Fibroblast of mammary gland (primary cell): ENCODE results near the gene KRT23.

Source experiments
- DNase-seq: peaks from one replicate; pipeline ENCODE4 v3.0.0-alpha.2; 2010; ENCODE audit warnings: low read depth
- H3K4me3 ChIP-seq: 2 replicates; pipeline ENCODE4 v1.5.1; 2011; ENCODE audit warnings: low read depth, mild to moderate bottlenecking, low read length, moderate library complexity; ENCODE audit not compliant: control insufficient read depth
- CTCF ChIP-seq: conservative IDR thresholded peaks from 2 replicates; pipeline ENCODE4 v1.5.1; 2011; ENCODE audit warnings: low read depth, low read length, inconsistent platforms; ENCODE audit not compliant: control insufficient read depth, insufficient read depth

Gene KRT23

GRCh38 chr17:40896916-40897455, 40.5 kb downstream of the KRT23 start:
- DNase-seq, result no peak
- no peak overlapping the region for H3K4me3 ChIP-seq
- TF ChIP-seq CTCF, result no peak

GRCh38 chr17:40895106-40895730, 42.2 kb downstream of the KRT23 start:
- DNase-seq, result no peak
- TF ChIP-seq CTCF, result no peak
- H3K4me3 ChIP-seq, result no peak overlapping the region

DNA sequence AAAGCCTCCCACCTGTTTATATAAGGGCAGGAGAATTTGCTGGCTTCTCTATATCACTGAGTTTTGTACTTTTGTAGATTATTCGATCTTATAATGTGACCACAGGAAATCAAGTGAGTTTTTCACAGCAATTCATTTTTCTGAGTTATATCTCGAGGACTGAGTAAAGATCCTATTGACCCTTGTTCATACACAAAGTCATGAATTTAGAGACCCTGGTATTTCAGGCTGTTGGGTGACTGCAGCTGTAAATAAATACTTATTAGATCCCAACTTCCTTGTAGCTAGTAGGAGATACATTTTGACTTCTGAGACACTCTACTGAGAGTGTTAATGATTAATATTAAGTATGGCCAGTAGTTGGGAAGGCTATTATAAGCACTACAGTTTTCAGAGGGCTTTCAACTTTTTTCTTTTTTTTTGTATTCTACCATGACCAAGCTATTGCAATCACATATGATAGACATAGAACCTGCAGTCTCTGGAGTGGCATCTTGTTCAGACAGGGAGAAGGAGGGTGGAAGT, 49.2 kb downstream of the KRT23 start:
- DNase-seq, result no peak
- no peak overlapping the region for H3K4me3 ChIP-seq
- TF ChIP-seq CTCF, result no peak

GRCh38 chr17:40886090-40886489, 51.4 kb downstream of the KRT23 start:
- DNase-seq, result peak; percentile 39
- H3K4me3 ChIP-seq, result no peak overlapping the region
- TF ChIP-seq CTCF, result no peak

- no peak for DNase-seq
- peak; percentile 22 for TF ChIP-seq CTCF
- no peak within 1 kb of the TSS for H3K4me3 ChIP-seq
These were observed 52.5 kb downstream of the KRT23 start, which contains the start of gene KRT20 for GRCh38 chr17:40884708-40885512. Gene KRT20 (minus strand): TSS chr17:40885242. CDS start chr17:40885185, 57 bp downstream.

GRCh38 chr17:40883626-40884334, 53.7 kb downstream of the KRT23 start:
- TF ChIP-seq CTCF, result no peak
- DNase-seq, result no peak
- no peak overlapping the region for H3K4me3 ChIP-seq
